GM12801 (cell line): ENCODE results near the gene FEM1B.

Source experiments
- CTCF ChIP-seq: IDR thresholded peaks from one replicate; pipeline ENCODE4 v1.5.1; 2011; ENCODE audit warnings: control low read depth; ENCODE audit not compliant: insufficient read length; ENCODE audit errors: extremely low read depth

FEM1B gene

GRCh38 chr15:68300115-68300940 is 22.8 kb downstream of the FEM1B start:
- TF ChIP-seq CTCF = no peak

GRCh38 chr15:68301301-68301700 is 23.8 kb downstream of the FEM1B start:
- no peak for TF ChIP-seq CTCF

- TF ChIP-seq CTCF = no peak
These were observed 25.2 kb downstream of the FEM1B start for GRCh38 chr15:68302729-68303128.

GRCh38 chr15:68303134-68303533 is 25.6 kb downstream of the FEM1B start:
- no peak for TF ChIP-seq CTCF

- TF ChIP-seq CTCF = no peak
These were observed 26.3 kb downstream of the FEM1B start for GRCh38 chr15:68303560-68304436.

GRCh38 chr15:68304589-68305337 is 27.2 kb downstream of the FEM1B start:
- no peak for TF ChIP-seq CTCF

- no peak for TF ChIP-seq CTCF
These were observed 27.9 kb downstream of the FEM1B start for GRCh38 chr15:68305420-68305871.
